ENCODE results near the gene ATXN7L1. TPM values are rescaled to one million over a fixed set of nuclear protein-coding genes. Genes with fewer than 3 reads are reported as not detected.

The ATXN7L1 gene
- polyA plus RNA-seq, 6 donors from 2014 or later, result 9.8 to 18.2 (median 10.8) TPM

DNA sequence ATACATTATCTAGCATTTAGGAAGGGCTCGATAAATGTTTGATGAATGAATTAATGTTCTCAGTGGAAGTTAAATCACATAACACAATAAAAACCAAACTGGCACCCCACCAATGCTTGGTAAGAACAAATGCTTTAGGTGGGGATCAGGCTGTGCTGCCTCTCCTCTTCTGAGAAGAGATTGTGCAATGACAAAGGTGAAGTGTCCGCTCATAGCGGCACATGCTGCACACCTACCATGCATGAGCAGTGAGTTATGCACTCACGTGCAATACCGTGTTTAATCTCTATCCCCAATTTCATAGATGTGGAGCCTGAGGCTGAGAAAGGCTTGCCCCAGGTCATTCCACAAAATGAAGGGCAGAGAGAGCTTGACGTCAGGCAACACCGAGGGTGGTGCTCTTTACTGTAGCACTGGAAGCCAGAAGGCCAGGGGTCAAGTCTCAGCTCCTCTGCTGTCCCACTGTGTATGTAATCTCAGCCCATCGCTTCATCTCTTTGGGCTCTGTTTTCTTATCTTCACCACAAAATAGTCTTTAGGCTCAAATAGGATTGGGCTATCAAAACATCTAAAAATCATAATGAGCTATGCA lies 222.2 kb downstream of the ATXN7L1 start:
- Mint-ChIP-seq H3K27ac (peak overlapping the region in 1 of 6 donors; percentile 14), H3K9me3 (no peaks in the 10 kb centered on the region), H3K36me3 (peaks cover 15 to 26% of the 10 kb centered on the region in 2 donors), H3K27me3 (no peaks in the 10 kb centered on the region), H3K4me1 (peaks cover 6 to 15% (median 12%) of the 10 kb centered on the region in 3 donors), H3K4me3 (no peak overlapping the region)
- DNase-seq (no peak), ATAC-seq (ENCODE audit: low read depth in 2 of 2) (no peak)

DNA sequence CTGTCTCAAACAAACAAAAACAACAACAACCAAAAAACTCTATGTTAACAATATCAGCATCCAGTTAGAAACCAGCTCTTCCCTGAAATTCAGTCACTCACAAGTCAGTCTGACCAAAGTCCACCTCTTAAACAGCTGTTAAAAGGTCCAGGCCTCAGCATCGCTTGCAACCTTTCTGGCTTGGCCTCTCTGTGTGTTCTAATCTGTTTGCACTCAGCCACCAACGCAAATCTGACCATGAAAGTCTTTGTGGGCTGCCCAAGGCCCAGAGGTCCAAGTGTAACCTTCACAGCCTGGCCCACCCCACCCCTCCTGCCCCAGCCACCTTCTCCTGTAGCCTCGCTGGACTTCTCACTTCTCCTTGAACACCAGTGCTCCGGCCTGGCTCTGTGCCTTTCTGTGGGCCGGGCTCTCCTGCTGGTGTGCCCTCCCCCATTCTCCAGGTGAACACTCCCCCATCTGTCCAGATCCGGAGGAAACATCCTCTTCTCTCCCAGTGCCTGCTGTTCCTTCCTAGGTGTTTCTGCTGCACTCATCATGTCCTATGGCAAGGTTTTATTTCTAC lies 222.9 kb downstream of the ATXN7L1 start:
- no peak for ATAC-seq (ENCODE audit: low read depth in 2 of 2)
- no peak for DNase-seq
- H3K4me1 Mint-ChIP-seq, result peaks cover 8 to 16% (median 15%) of the 10 kb centered on the region in 3 donors

GRCh38 chr7:105652359-105652993 lies 223.9 kb downstream of the ATXN7L1 start:
- Mint-ChIP-seq H3K9me3 (no peaks in the 10 kb centered on the region), H3K4me3 (no peak overlapping the region), H3K4me1 (peaks cover 8 to 21% (median 16%) of the 10 kb centered on the region in 3 donors), H3K36me3 (peaks cover 23% of the 10 kb centered on the region in 2 donors), H3K27ac (no peak overlapping the region), H3K27me3 (no peaks in the 10 kb centered on the region)
- ATAC-seq (ENCODE audit: low read depth in 2 of 2) (peak; percentile 75 to 82), DNase-seq (peak; percentile 46)

More for the DNA sequence above, 222.9 kb downstream of the ATXN7L1 start:
- no peaks in the 10 kb centered on the region for H3K9me3 Mint-ChIP-seq
- peaks cover 15 to 23% of the 10 kb centered on the region in 2 donors for H3K36me3 Mint-ChIP-seq
- H3K27ac Mint-ChIP-seq, result peak overlapping the region in 1 of 6 donors; percentile 14
- no peaks in the 10 kb centered on the region for H3K27me3 Mint-ChIP-seq
- no peak overlapping the region for H3K4me3 Mint-ChIP-seq

GRCh38 chr7:105651798-105652197 lies 224.6 kb downstream of the ATXN7L1 start:
- no peak for DNase-seq
- Mint-ChIP-seq H3K9me3 (no peaks in the 10 kb centered on the region), H3K4me3 (no peak overlapping the region), H3K4me1 (peaks cover 5 to 21% (median 13%) of the 10 kb centered on the region in 3 donors), H3K36me3 (peaks cover 17 to 19% of the 10 kb centered on the region in 2 donors), H3K27ac (no peak overlapping the region), H3K27me3 (no peaks in the 10 kb centered on the region)
- ATAC-seq (ENCODE audit: low read depth in 2 of 2), result no peak

- ATAC-seq (ENCODE audit: low read depth in 2 of 2) (no peak), DNase-seq (no peak)
- Mint-ChIP-seq H3K4me1 (peaks cover 5 to 21% (median 12%) of the 10 kb centered on the region in 3 donors), H3K27ac (no peak overlapping the region), H3K27me3 (no peaks in the 10 kb centered on the region), H3K9me3 (no peaks in the 10 kb centered on the region), H3K4me3 (no peak overlapping the region), H3K36me3 (peaks cover 15 to 19% of the 10 kb centered on the region in 2 donors)
Observed at GRCh38 chr7:105650382-105650970, 225.9 kb downstream of the ATXN7L1 start.

DNA sequence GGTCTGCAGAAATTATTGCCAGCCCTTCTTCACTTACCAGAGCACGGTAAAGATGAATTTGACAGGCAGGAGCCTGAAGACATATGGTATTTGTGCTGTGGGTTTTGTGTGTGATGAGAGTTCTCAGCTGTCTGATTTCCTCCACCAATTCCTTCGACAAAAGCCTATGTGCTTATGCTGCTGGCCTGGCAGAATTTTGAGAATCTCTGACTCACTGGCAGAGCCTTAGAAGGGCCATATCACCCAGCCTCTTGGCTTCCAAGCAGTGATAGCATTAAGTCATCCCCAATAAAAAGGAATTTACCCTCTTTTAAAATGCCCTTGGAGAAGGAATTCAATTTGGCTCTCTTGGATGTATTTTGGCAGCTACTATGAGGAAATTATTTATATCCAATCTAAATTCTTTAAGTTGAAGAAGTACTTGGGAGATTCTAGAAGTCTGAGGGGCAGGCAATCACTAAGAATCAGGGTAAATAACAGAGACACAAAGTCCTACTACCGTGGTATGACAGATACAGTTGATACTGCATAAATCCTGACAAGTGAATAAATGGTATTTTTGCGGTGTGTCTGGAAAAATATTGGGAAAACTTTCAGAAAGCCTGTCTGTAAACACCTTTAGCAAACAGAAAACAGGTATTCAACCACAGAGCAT lies 226.5 kb downstream of the ATXN7L1 start:
- peak overlapping the region in 1 of 6 donors; percentile 75 for H3K27ac Mint-ChIP-seq
- no peaks in the 10 kb centered on the region for H3K27me3 Mint-ChIP-seq
- H3K4me1 Mint-ChIP-seq, result peaks cover 5 to 21% (median 12%) of the 10 kb centered on the region in 3 donors

DNA sequence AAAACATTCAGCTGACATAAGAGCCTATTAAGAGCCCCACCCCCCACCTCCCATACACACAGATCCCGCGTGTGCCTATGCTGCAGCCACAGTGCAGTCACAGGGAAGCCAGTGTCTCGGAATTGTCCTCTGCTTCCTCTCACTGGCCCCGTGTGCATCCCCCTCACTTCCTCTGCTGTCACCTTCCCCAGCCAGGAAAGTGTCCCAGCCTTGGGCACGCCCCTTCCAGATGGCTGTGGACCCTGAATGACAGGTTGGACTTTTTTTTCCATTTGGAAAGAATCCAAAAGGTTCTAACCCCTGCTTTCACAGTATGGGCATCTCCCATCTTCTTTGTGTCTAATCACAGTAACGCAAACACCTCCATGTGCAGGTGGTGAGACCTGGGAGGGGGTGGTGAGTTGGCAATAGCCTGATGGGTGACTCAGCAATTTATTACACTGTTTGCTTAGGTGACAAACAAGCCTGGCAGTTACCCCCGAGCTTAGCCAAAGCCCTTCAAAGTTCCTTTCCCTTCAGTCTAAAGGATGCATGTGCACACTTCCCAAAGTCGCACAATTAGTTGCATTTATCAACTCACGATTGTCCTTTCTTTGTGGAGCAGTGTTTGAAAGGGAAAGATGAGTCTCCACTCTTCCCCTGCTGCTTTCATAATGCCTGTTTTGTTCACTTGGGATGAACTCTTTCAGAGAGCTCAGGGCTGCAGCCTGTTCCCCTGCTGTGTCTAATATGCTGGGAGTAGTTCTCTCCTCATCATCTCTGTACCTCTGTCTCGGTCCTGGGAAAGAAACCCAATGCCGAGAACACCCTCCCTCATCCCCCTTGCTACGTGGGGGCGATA lies 227.6 kb downstream of the ATXN7L1 start:
- H3K36me3 Mint-ChIP-seq, result peaks cover 12 to 22% of the 10 kb centered on the region in 2 donors
- no peaks in the 10 kb centered on the region for H3K27me3 Mint-ChIP-seq
- DNase-seq, result no peak
- no peak for ATAC-seq (ENCODE audit: low read depth in 2 of 2)
- peak overlapping the region in 3 of 6 donors; percentile 13 to 53 (median 32) for H3K27ac Mint-ChIP-seq
- H3K4me1 Mint-ChIP-seq, result peaks cover 5 to 19% (median 10%) of the 10 kb centered on the region in 3 donors
- H3K4me3 Mint-ChIP-seq, result no peak overlapping the region
- H3K9me3 Mint-ChIP-seq, result no peaks in the 10 kb centered on the region

More for the DNA sequence above, 226.5 kb downstream of the ATXN7L1 start:
- peaks cover 18 to 19% of the 10 kb centered on the region in 2 donors for H3K36me3 Mint-ChIP-seq
- DNase-seq, result no peak
- no peaks in the 10 kb centered on the region for H3K9me3 Mint-ChIP-seq
- no peak for ATAC-seq (ENCODE audit: low read depth in 2 of 2)
- no peak overlapping the region for H3K4me3 Mint-ChIP-seq

- Mint-ChIP-seq H3K4me3 (no peak overlapping the region), H3K27me3 (no peaks in the 10 kb centered on the region), H3K36me3 (peaks cover 9 to 22% of the 10 kb centered on the region in 2 donors), H3K4me1 (peaks cover 5 to 13% (median 8%) of the 10 kb centered on the region in 3 donors), H3K9me3 (no peaks in the 10 kb centered on the region), H3K27ac (peak overlapping the region in 2 of 6 donors; percentile 13 to 19)
- ATAC-seq (ENCODE audit: low read depth in 2 of 2) (no peak), DNase-seq (no peak)
Observed at GRCh38 chr7:105647591-105647990, 228.8 kb downstream of the ATXN7L1 start.

DNA sequence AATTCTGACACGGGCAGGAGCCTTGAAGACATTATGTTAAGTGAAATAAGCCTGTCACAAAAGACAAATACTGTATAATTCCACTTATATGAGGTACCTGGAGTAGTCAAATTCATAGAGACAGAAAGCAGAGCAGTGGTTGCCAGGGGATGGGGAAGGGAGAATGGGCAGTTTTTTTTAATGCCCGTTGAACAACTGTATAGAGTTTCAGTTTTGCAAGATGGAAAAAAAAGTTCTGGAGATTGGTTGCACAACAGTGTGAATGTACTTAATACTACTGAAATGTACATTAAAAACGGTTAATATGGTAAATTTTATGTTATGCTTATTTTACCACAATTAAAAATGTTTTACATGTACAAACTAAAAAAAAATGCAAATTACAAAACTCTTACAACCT lies 231.5 kb downstream of the ATXN7L1 start:
- Mint-ChIP-seq H3K27ac (peak overlapping the region in 2 of 6 donors; percentile 47 to 77), H3K4me3 (no peak overlapping the region), H3K36me3 (peaks cover under 1 to 22% of the 10 kb centered on the region in 2 donors), H3K4me1 (peaks cover 5 to 13% (median 5%) of the 10 kb centered on the region in 3 donors), H3K9me3 (no peaks in the 10 kb centered on the region), H3K27me3 (no peaks in the 10 kb centered on the region)
- ATAC-seq (ENCODE audit: low read depth in 2 of 2), result no peak
- no peak for DNase-seq

DNA sequence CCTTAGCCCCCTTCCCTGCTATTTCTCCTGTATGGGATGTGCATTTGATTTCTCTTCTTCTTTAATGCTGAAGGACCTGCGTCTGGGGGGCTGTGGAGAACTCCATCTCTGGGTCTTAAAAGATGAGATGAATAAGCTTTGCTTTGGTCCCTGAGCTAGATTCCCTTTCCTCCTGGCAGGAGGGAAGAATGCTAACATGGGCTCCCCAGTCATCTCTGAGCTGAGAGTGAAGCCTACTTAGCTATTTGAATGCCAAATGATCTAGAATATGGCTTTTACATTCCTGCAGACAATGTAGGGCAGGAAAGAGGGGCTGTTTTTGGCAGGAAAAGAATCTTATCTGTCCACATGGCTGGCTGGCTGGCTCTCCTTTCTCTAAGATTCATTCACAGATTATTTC lies 232.5 kb downstream of the ATXN7L1 start:
- Mint-ChIP-seq H3K27me3 (no peaks in the 10 kb centered on the region), H3K4me3 (no peak overlapping the region), H3K9me3 (no peaks in the 10 kb centered on the region), H3K36me3 (peaks cover 0 to 15% of the 10 kb centered on the region in 2 donors), H3K4me1 (peaks cover 0 to 7% (median 0%) of the 10 kb centered on the region in 3 donors), H3K27ac (no peak overlapping the region)
- ATAC-seq (ENCODE audit: low read depth in 2 of 2), result no peak
- DNase-seq, result no peak

DNA sequence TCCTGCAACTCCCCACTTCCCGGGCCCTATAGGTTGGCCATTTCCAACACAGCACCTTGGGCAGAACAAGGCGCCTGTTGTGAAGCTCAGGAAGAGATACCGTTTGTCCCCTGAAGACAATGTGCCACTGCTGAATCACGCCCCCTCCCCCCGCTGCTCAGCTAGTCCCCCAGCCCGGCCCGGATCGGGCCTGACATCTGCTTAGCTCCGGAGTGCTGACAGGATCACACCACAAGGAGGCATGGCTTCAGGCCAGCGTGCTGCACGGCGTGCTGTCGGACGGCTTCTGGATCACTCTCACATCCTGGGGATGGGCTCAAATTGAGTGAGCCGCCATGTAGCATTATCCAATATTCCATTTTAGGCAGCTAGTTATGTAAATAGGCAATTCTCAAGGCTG lies 233.0 kb downstream of the ATXN7L1 start:
- DNase-seq, result no peak
- H3K36me3 Mint-ChIP-seq, result peaks cover 0 to 18% of the 10 kb centered on the region in 2 donors
- H3K4me1 Mint-ChIP-seq, result peaks cover 0 to 7% (median 0%) of the 10 kb centered on the region in 3 donors
- H3K27ac Mint-ChIP-seq, result no peak overlapping the region
- H3K9me3 Mint-ChIP-seq, result no peaks in the 10 kb centered on the region
- no peak overlapping the region for H3K4me3 Mint-ChIP-seq
- ATAC-seq (ENCODE audit: low read depth in 2 of 2), result no peak
- H3K27me3 Mint-ChIP-seq, result no peaks in the 10 kb centered on the region

GRCh38 chr7:105642264-105642663 lies 234.1 kb downstream of the ATXN7L1 start:
- Mint-ChIP-seq H3K27me3 (no peaks in the 10 kb centered on the region), H3K4me1 (no peaks in the 10 kb centered on the region), H3K36me3 (peaks cover 4 to 21% of the 10 kb centered on the region in 2 donors), H3K4me3 (no peak overlapping the region), H3K9me3 (no peaks in the 10 kb centered on the region), H3K27ac (peak overlapping the region in 1 of 6 donors; percentile 24)
- DNase-seq (no peak), ATAC-seq (ENCODE audit: low read depth in 2 of 2) (no peak)

Measured in naive B cell (primary cell).